ENCODE results near the gene TMPRSS3.

Gene TMPRSS3

GRCh38 chr21:42403611-42404231 lies 7.9 kb upstream of the TMPRSS3 start, which contains the start of gene UBASH3A:
Gene UBASH3A, plus strand, starts transcription at chr21:42403902. Its CDS starts 44 bp downstream, at chr21:42403946.
- DNase-seq (ENCODE audit: insufficient read length, low spot score): no peak
- TF ChIP-seq POLR2A (IDR thresholded peaks at IDR 0.05; ENCODE audit: low read depth, low read length): no peak
- no peak for TF ChIP-seq POU2F2 (IDR thresholded peaks at IDR 0.05; ENCODE audit: low read depth, low read length)
- no peak for TF ChIP-seq POLR2AphosphoS5 (IDR thresholded peaks at IDR 0.05; ENCODE audit: low read depth, low read length)
- TF ChIP-seq SPI1 (IDR thresholded peaks at IDR 0.05; ENCODE audit: low read depth, low read length): no peak
- TF ChIP-seq PAX5 (IDR thresholded peaks at IDR 0.05; ENCODE audit: insufficient read depth, low read length, severe bottlenecking): no peak
- no peak for TF ChIP-seq TAF1 (IDR thresholded peaks at IDR 0.05; ENCODE audit: low read depth, low read length)
- no peak for FAIRE-seq

- TF ChIP-seq POU2F2 (IDR thresholded peaks at IDR 0.05; ENCODE audit: low read depth, low read length) (no peak), POLR2AphosphoS5 (IDR thresholded peaks at IDR 0.05; ENCODE audit: low read depth, low read length) (no peak), TAF1 (IDR thresholded peaks at IDR 0.05; ENCODE audit: low read depth, low read length) (no peak), POLR2A (IDR thresholded peaks at IDR 0.05; ENCODE audit: low read depth, low read length) (no peak)
- DNase-seq (ENCODE audit: insufficient read length, low spot score): no peak
- FAIRE-seq: peak; percentile 31
Measured at GRCh38 chr21:42401820-42402251, 6.0 kb upstream of the TMPRSS3 start.

DNA sequence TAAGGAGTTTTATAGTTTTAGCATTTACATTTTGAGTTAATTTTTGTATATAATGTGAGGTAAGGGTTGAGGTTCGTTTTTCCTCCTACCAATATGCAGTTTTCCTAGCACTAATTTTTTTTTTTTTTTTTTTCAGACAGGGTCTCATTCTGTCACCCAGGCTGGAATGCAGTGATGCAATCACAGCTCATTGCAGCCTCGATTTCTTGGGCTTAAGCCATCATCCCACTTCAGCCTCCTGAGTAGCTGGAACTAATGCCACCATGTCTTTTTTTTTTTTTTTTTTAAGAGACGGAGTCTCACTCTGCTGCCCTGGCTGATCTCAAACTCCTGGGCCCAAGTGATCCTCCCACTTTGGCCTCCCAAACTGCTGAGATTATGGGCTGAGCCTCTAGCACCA lies 5.3 kb upstream of the TMPRSS3 start:
- FAIRE-seq (no peak), DNase-seq (ENCODE audit: insufficient read length, low spot score) (no peak)
- TF ChIP-seq TAF1 (IDR thresholded peaks at IDR 0.05; ENCODE audit: low read depth, low read length) (no peak), POLR2A (IDR thresholded peaks at IDR 0.05; ENCODE audit: low read depth, low read length) (no peak), PAX5 (IDR thresholded peaks at IDR 0.05; ENCODE audit: insufficient read depth, low read length, severe bottlenecking) (no peak), SPI1 (IDR thresholded peaks at IDR 0.05; ENCODE audit: low read depth, low read length) (no peak), POU2F2 (IDR thresholded peaks at IDR 0.05; ENCODE audit: low read depth, low read length) (no peak), POLR2AphosphoS5 (IDR thresholded peaks at IDR 0.05; ENCODE audit: low read depth, low read length) (no peak)

- no peak for DNase-seq (ENCODE audit: insufficient read length, low spot score)
- TF ChIP-seq TAF1 (IDR thresholded peaks at IDR 0.05; ENCODE audit: low read depth, low read length) (no peak), POU2F2 (IDR thresholded peaks at IDR 0.05; ENCODE audit: low read depth, low read length) (peak; percentile 91)
- peak; percentile 59 for FAIRE-seq
Measured at GRCh38 chr21:42400525-42400924, 4.7 kb upstream of the TMPRSS3 start.

- TF ChIP-seq PAX5 (IDR thresholded peaks at IDR 0.05; ENCODE audit: insufficient read depth, low read length, severe bottlenecking) (no peak), POU2F2 (IDR thresholded peaks at IDR 0.05; ENCODE audit: low read depth, low read length) (no peak), POLR2A (IDR thresholded peaks at IDR 0.05; ENCODE audit: low read depth, low read length) (no peak), TAF1 (IDR thresholded peaks at IDR 0.05; ENCODE audit: low read depth, low read length) (no peak), POLR2AphosphoS5 (IDR thresholded peaks at IDR 0.05; ENCODE audit: low read depth, low read length) (no peak)
- FAIRE-seq: peak; percentile 20
- DNase-seq (ENCODE audit: insufficient read length, low spot score): no peak
Measured at GRCh38 chr21:42398436-42399028, 2.7 kb upstream of the TMPRSS3 start.

GRCh38 chr21:42397746-42398394 lies 2.0 kb upstream of the TMPRSS3 start:
- no peak for DNase-seq (ENCODE audit: insufficient read length, low spot score)
- FAIRE-seq: peak; percentile 80
- TF ChIP-seq TAF1 (IDR thresholded peaks at IDR 0.05; ENCODE audit: low read depth, low read length): no peak

- FAIRE-seq (no peak), DNase-seq (ENCODE audit: insufficient read length, low spot score) (no peak)
- TF ChIP-seq POLR2AphosphoS5 (IDR thresholded peaks at IDR 0.05; ENCODE audit: low read depth, low read length) (no peak), TAF1 (IDR thresholded peaks at IDR 0.05; ENCODE audit: low read depth, low read length) (no peak), PAX5 (IDR thresholded peaks at IDR 0.05; ENCODE audit: insufficient read depth, low read length, severe bottlenecking) (no peak), SPI1 (IDR thresholded peaks at IDR 0.05; ENCODE audit: low read depth, low read length) (no peak), POU2F2 (IDR thresholded peaks at IDR 0.05; ENCODE audit: low read depth, low read length) (no peak), POLR2A (IDR thresholded peaks at IDR 0.05; ENCODE audit: low read depth, low read length) (no peak)
Measured at GRCh38 chr21:42396799-42397745, 1.2 kb upstream of the TMPRSS3 start.

- DNase-seq (ENCODE audit: insufficient read length, low spot score) (no peak), FAIRE-seq (no peak)
- no peak for TF ChIP-seq POLR2AphosphoS5 (IDR thresholded peaks at IDR 0.05; ENCODE audit: low read depth, low read length)
- TF ChIP-seq POLR2A (IDR thresholded peaks at IDR 0.05; ENCODE audit: low read depth, low read length): peak; percentile 86
Measured at GRCh38 chr21:42395302-42395701, 550 bp downstream of the TMPRSS3 start.

DNA sequence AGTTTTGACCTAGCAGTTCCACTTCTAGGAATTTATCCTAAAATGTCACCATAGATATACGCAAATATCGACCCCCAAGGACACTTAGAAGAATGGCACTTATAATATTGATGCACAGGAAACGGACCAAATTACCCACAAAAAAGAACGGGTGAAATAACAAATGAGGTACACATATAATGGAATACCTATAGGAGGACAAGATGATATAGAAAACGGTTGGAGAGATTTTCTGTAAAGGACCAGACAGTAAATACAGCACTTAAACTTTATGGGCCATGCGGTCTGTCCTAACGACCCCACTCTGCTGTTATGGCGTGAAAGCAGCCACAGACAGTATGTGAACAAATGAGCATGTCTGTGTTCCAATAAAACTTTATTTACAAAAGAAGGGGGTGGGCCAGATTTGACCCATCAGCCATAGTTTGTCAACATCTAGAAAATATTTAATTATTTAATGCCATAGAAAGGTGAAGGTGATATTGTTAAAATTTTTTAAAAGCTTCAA lies 2.4 kb downstream of the TMPRSS3 start:
- DNase-seq (ENCODE audit: insufficient read length, low spot score): no peak
- no peak for FAIRE-seq
- TF ChIP-seq SPI1 (IDR thresholded peaks at IDR 0.05; ENCODE audit: low read depth, low read length) (no peak), POLR2AphosphoS5 (IDR thresholded peaks at IDR 0.05; ENCODE audit: low read depth, low read length) (no peak), PAX5 (IDR thresholded peaks at IDR 0.05; ENCODE audit: insufficient read depth, low read length, severe bottlenecking) (no peak), POLR2A (IDR thresholded peaks at IDR 0.05; ENCODE audit: low read depth, low read length) (no peak)
